NCI-H2196 treated with DMSO at 0.1 percent for 48 hours (cell line): ENCODE data around the gene MPZL2.

Source experiments
- DNase-seq: peaks from one replicate; lab custom pipeline; 2025; ENCODE audit not compliant: unreplicated experiment; lab: John Stamatoyannopoulos, UW

MPZL2 gene

GRCh38 chr11:118283756-118284350 is 19.8 kb upstream of the MPZL2 start:
- no peak for DNase-seq

DNA sequence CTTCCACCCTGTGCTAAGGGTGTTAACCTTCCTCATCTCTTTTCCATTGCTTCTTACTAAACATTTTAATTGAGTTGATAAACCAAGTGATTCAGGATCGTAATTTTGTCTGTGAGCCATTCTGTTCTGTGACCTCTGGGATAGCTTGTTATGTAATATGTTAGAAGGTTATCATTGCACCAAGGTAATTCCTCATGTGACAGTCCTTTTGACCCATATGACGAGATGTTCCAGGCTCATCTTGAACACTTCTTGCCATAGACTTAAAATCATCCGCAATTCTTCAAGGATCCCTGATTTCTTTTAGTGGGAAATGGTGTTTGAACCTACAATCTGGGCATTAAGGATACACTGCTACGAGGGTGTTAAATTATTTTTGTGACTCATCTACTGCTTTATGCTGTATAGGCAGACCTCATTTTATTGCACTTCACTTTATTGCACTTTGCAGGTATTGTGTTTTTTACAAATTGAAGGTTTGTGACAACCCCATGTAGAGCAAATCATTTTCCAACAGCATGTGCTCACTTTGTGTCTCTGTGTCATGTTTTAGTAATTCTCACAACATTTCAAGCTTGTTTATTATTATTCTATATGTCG is 19.0 kb upstream of the MPZL2 start:
- no peak for DNase-seq

DNA sequence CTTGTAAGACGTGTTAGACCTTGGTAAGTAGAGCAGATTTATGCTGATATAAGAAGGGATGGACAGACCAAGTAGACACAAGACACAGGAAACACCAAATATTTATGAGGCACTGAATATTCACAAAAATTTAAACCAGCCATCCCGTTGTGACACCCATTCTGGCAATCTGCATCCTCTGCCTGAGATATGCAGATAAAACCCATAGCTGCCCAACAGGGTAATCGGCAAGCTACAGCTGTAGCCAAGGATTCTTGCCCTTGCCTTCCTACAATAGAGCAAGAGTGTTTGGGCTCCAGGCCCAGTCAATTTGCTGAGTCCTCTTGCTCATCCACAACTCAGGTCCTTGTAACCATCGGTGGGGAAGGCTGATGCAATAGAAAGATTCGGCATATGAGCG is 18.5 kb upstream of the MPZL2 start:
- DNase-seq: no peak

GRCh38 chr11:118281284-118281683 is 17.2 kb upstream of the MPZL2 start:
- DNase-seq: no peak

GRCh38 chr11:118277312-118277711 is 13.2 kb upstream of the MPZL2 start:
- no peak for DNase-seq

DNA sequence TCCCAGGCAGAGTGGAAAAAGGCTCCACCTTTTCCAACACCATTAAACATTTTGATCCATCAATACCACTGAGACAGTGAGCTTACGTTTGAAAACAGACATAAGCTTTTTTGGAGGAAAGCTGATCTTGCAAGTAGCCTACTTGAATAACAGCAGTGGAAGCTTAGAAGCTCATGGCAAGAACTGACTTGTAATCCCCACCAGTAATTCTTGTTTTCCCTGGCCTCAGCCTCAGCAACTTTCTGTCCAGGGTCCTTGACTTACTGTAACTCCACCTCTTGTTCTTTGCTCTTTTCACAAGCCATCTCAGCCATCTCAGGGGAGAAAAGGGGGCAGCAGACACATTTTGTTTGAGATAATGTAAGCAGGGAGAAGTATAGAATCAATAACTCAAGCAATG is 12.3 kb upstream of the MPZL2 start:
- no peak for DNase-seq

GRCh38 chr11:118275176-118275575 is 11.1 kb upstream of the MPZL2 start:
- DNase-seq: no peak

GRCh38 chr11:118274186-118274585 is 10.1 kb upstream of the MPZL2 start:
- no peak for DNase-seq

DNA sequence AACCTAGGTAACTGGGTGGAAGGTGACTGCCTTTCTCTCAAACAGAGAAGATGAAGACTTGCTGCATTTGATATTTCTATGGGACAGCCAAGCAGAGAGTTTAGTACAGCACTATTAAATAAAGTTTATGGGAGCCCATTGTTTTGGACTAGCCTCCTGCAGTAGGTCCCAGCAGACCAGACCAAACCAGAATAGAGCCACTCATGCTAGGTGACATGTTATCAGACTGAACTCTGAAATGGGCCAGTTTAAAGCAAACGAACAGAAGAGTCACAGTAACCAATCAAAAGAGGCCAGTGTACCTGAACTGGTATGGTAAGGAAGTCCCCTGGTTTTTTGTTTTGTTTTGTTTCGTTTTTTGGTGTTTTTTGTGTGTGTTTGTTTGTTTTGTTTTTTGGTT is 7.9 kb upstream of the MPZL2 start:
- no peak for DNase-seq

DNA sequence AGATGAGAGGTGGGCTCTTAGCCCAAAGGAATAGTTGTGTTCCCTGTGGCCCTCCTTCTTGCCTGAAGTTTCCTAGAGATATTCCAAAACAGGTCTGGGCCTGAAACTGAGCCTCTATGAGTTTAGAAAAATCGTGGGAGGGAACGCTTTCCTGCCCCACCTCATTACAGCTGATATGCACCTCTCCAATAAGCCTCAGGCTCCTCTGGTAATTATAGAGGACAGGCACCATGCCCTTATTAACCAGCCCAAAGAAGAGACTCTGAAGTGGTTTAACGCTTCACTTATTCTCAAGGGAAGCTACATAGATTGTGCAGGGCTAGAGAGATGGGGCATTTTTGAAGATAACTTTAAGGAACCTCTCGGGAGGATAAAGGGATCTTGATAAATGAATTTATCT is 3.4 kb upstream of the MPZL2 start:
- no peak for DNase-seq

DNA sequence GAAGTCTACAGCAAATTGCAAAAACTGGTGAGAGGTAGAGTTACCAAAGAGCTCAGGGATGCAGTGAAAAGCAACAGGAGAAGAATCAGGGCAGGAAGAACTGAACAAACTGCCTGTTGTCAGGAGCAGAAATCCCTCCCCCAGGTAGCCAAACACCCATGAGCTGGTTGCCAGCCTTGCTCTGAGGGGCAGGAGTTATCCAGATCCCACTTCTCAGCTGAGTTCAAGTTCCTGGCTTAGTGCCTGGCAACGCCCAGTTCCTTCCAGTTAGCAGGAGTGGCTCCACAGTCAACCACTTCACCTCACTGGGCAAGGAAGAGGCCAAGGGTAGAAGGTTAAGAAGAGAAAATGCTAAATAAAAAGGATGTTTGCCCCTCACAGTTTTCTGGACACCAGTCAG is 1.9 kb upstream of the MPZL2 start:
- no peak for DNase-seq

GRCh38 chr11:118264569-118265465 is 720 bp upstream of the MPZL2 start:
- DNase-seq: no peak

DNA sequence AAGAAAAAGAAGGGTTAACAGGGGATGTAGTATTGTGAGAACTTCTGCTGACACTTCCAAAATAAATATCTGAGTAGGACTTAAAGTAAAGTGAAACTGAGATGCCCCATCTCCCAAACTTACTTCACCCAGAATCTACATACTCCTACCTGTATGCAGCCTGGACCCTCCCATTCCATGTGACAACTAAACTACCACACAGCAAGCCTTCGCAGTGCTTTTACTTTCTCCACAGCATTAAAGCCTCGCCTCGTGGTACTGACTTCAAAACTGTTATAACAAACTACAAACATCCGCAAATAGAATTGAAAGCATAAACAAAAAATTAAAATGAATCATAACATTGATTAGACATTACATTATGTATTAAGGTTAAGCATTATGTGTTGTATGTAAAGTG is 985 bp downstream of the MPZL2 start:
- no peak for DNase-seq

- no peak for DNase-seq
Measured at GRCh38 chr11:118260353-118260752, 3.7 kb downstream of the MPZL2 start.

DNA sequence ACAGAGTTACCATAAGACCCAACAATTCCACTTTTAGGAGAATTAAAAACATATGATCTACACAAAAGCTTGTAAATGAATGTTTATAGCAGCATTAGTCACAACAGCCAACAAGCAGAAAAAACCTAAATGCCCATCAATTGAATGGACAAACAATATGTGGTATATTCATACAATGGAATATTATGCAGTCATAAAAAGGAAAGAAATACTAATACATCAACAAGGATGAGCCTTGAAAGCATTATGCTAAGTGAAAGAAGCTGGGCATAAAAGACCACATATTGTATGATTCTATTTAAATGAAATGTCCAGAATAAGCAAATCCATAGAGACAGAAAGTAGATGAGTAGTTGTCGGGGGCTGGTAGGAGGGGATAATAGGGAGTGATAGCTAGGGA is 5.0 kb downstream of the MPZL2 start:
- no peak for DNase-seq

GRCh38 chr11:118258410-118258809 is 5.7 kb downstream of the MPZL2 start:
- no peak for DNase-seq

DNA sequence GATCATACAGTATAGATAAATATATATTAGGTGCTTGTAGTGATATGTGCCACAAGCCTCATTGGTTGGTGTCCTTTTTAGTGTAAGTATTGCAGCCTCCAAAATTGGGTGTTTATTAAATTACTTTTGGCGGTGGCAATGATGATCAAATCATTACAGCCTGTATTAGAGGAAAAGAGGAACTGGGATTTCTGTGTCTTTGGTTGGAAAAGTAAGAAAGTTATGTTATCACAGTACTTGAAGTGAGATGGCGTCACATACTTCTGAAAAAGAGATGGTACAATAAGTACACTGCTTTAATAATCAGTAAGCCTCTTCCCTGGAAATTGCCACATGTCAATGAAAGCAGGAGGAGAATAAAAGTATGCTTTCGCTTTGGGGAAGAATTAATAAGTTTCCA is 11.4 kb downstream of the MPZL2 start:
- no peak for DNase-seq

DNA sequence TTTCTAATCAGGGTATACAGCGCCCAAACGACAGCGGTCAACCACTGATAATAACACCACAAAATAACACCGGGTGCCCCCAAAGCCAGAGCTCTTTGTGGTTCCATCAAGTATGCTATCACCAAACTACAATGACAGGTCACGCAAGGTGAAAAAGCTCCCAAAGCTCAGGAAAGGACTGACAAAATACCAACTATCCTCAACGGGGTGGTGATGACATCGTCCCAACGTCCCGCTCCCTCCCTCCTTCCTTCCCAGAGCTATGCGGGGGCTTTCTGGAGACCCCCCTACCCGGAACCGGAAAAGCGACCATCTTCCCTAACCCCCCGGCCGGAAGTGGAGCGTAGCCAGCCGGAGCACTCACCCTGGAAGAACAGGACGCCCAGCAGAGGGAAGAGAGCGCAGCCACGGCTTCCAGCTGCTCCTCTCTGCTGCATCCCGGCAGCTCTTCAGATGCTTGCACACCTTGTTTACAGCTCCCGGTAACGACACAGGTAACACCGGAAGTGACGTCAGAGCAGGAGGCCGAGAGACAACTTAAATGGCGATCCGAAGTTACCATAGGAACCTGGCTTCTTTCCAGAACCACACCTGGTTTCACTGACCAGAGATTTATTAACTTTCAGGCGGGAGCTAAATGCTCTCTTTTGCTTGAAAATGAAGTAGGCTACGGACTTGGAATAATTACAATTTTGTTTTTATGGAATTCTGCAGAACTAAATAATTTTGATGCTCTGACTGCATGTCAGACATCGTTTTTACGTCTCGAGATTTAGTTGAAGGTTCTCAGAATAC is 12.0 kb downstream of the MPZL2 start, which contains the start of gene MPZL3:
MPZL3 (minus strand) TSS at position 508 of the 795 bp plus-strand sequence; CDS start at position 437, 71 bp downstream.
- peak; percentile 94 for DNase-seq

DNA sequence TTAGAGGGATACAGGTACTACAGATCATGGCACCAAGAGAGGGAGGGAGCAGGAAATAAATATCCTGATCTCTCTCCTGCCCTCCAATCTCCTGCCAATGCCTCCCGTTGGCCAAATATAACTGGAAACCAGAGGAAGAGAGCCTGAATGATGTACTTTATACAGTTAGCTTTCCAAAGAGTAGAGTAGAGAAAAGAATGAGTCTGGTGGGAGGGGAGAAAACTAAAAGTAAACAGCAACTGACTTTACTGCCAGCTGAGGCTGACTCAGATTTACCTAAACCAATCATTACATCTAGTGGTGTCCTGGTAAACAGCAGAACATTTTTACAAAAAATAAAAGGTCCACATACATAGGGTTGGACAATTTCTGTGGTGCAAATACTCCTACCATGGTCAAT is 17.1 kb downstream of the MPZL2 start:
- DNase-seq: no peak

DNA sequence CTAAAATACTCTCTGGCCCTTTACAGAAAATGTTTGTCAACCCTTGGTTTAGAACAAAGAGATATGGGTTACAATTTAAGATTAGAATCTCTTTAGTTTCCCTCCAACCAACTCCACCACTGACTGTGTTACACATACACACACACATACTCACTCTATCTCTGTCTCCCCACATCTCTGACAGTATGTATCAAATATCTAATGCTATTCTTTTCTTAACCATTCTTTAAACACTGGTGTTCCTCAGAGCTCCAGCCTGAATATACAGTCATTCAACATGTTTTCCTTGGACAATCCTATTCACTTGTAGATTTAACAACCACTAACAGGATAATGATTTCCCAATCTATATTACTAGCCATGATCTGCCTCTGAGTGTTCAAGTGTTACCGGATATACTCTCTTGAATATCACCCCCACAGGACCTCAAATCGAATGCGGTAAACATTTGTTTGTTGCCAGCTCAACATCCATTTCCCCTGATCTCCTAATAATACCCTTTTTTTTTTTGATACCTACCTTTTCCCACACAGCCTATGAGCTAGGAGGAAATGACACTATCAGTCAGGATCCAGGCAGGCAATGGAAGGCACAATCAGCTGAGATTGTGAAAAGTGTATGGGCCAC is 18.0 kb downstream of the MPZL2 start:
- DNase-seq: no peak
